Activated CD4-positive, alpha-beta T cell treated with anti-CD3 and anti-CD28 coated beads, Interleukin-2, amount 50 U/mL, for 16 hours (primary cell): Measurements from ENCODE around the gene CDH24.

Experiments
- DNase-seq: peaks from one replicate; pipeline ENCODE4 v3.0.0-alpha.2; 2020

Gene CDH24

DNA sequence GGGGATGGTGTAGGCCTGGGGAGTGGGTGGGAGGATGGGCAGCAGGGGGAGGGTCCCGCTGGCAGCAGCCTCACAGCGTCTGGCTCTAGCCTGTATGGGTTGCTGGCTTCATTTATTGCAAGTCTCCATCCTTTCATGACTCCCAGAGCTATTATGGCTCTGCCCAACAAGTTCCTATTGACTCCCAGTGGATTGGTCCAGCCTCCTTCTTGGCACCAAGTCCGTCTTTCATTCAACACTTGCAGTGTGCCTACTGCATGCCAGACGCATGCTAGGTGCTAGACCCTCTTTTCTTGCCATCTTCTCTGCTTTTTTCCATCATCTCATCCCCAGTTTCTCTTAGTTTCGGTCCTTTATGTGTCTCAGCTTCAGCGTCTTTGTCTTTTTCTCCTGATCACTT, 14.2 kb downstream of the CDH24 start:
- DNase-seq, result no peak

- no peak for DNase-seq
Observed at GRCh38 chr14:23042162-23042965, 15.0 kb downstream of the CDH24 start, which contains the start of gene PSMB11. Gene PSMB11, plus strand, starts transcription at chr14:23042212. Its CDS starts 14 bp downstream, at chr14:23042226.

GRCh38 chr14:23041729-23042128, 15.6 kb downstream of the CDH24 start:
- no peak for DNase-seq

- DNase-seq, result no peak
Observed at GRCh38 chr14:23040100-23040499, 17.2 kb downstream of the CDH24 start.

DNA sequence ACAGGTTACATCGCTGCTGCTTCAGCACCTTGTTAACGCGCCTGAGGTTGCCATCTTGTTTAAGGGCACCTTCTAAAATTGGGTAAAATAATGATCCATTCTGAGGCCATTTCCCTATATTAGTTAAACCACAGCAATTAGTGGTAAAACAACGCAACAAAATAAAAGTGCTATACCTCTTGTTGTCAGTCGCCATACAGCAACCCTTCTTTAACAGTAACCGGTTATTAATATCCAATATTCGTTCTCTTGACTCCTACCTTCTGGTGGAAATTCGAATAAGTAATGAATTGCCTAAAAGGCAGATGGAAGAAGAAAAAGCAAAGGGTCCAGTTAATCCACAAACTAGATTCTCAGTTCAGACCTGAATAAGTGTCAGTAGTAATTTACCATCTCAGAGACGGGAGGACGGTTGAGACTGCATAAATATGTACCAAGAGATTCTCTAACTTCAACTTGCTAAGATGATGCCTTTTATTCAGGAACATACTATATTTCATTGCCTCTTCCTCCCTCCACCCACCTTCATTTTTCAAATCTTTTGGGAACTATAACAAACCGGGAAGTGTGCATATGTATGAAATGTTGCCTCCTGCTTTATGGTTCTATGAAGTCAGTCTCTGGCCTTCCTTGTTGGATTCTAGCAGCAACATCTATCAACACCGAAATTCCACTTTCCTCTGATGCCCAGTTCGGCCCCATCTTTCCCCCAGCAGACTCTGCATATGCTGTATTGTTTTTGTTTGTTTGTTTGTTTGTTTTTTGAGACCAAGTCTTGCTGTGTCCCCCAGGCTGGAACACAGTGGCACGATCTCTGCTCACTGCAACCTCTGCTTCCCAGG, 21.8 kb downstream of the CDH24 start:
- no peak for DNase-seq

GRCh38 chr14:23034498-23035302, 22.6 kb downstream of the CDH24 start, which contains the start of gene PSMB5:
Gene PSMB5, minus strand, starts transcription at chr14:23034900. Its CDS starts 19 bp downstream, at chr14:23034881.
- peak; percentile 96 for DNase-seq

DNA sequence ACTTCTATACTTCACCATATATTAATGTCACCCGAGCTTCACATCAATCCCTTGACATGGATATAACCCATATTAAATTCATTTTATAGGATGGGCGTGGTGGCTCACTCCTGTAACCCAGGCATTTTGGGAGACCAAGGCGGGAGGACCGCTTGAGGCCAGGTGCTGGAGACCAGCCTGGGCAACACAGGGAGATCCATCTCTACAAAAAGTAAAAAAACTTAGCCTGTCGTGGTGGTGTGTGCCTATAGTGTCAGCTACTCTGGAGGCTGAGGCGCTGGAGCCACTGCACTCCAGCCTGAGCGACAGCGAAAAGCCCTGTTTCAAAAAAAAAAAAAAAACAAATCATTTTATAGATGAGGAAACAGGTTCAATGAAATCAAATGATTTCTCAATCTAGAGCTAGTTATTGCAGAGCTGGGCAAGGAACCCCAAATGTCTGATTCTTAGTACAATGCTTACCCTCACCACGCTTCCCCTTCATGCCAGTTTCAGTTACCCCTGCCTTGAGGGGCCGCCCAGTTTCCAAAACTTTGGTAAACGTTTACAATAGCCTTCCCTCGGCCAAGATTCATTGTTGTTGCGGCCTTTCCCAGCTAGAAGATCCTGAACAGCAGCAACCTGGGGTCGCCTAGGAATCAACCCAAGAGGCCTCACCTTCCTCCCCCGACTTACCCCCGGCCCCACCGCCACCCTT, 23.4 kb downstream of the CDH24 start:
- DNase-seq, result no peak

DNA sequence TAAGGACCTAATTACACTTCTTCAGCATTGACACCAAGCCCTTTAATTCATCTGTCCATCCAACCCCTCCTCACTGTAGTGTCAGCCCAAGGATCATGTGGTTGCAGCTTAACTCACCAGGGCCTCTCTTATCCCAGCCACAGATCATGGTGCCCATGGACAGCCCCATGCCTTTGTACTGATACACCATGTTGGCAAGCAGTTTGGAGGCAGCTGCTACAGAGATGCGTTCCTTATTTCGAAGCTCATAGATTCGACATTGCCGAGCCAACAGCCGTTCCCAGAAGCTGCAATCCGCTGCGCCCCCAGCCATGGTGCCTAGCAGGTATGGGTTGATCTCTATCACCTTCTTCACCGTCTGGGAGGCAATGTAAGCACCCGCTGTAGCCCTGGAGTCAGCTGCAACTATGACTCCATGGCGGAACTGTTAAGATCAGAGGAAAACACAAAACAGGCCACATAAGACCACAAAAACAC, 24.0 kb downstream of the CDH24 start:
- DNase-seq, result peak; percentile 9

- no peak for DNase-seq
Observed at GRCh38 chr14:23030936-23031335, 26.4 kb downstream of the CDH24 start.

GRCh38 chr14:23028799-23029198, 28.5 kb downstream of the CDH24 start:
- DNase-seq, result peak; percentile 37

DNA sequence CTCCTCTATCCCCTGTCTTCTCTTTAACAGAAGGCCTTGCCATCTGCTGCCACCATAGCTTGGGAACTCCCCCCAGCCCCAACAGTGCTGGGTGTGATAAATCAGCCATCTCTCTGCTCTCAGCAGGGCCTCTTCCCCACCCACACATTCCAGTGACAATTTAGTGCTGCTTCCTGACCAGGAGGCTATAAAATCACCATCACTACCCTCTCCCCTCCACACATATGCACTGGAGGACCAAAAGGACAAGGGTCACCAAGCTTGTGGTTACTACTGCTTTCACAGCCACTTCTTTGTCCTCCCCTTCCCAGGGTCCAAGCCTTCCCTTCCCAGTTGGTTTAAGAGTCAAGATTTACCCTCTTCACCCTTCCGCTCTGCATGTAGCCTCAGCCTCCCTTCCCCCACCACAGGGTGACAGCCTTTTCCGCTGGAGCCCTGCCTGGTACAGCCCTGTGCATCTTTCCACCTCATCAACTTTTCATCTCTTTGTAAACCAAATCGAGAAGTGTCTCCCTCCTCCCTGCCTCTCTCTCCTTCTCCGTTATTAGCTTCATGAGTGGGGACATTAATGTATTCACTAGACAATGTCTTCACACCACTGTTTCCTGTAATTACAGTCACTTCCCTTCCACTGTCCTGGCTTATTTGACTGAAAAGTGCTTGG, 32.0 kb downstream of the CDH24 start:
- no peak for DNase-seq

- no peak for DNase-seq
Observed at GRCh38 chr14:23024612-23025075, 32.7 kb downstream of the CDH24 start.

DNA sequence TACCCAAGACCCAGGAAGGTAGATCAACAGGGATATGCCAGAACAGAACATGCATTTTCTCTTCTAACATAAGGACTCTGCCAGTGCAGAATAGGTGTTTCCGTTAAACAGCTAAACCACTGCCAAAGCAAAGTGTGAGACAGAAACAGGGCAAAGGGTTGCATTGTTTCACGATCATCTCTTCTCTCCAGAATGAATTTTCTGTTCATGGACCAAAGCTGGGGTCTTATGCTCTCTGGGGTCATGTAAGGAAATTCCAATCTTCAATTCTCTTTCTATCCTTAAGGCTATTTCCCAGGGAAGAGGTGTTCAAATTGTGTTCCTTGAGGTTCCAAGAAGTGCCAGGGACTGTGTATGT, 33.5 kb downstream of the CDH24 start:
- no peak for DNase-seq

- DNase-seq, result no peak
Observed at GRCh38 chr14:23023022-23023794, 34.1 kb downstream of the CDH24 start.

DNA sequence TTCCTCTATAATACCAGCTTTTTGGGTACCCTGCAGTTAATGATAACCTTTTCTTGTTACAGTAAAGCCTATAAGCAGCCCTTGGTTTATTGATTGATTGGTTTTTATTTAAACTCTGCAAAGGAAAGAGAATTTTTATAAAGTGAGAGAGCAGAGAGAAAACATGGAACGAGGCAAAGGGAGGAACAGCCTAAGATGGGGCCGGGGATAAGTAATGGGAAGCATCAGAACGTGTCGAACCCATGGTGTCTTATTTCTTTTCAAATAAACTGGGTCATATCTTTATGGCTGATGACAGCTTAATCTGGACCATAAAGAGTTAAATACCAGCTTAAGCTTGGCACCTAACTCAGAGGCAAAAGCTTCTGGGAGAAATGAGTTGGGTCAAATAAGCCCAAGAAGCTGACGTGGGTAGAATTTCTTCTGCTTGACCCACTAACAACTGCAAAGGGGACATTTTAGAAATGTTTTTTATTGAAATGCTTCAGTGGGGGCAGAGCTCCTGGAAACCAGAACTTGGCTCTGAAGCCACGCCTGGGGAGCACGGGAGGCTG, 35.4 kb downstream of the CDH24 start:
- no peak for DNase-seq

DNA sequence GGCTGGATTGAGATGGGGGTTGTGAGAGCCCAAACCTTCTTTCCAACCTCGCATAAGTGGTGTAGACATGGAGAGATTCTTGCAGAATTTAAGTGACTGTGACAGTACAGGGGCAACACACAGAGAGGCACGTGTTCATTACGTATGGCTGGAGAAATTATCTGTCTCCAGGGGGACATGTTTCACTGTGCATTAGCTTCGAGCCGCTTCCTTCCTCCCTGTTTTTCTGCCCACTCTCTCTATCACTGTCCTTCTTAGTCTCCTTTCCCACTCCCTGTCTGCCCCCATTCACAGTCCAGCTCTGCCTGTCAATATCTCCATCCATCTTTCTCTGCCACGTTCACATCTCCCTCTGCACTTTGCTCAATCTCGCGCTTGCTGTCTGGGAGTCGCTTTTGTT, 35.9 kb downstream of the CDH24 start:
- DNase-seq, result no peak

DNA sequence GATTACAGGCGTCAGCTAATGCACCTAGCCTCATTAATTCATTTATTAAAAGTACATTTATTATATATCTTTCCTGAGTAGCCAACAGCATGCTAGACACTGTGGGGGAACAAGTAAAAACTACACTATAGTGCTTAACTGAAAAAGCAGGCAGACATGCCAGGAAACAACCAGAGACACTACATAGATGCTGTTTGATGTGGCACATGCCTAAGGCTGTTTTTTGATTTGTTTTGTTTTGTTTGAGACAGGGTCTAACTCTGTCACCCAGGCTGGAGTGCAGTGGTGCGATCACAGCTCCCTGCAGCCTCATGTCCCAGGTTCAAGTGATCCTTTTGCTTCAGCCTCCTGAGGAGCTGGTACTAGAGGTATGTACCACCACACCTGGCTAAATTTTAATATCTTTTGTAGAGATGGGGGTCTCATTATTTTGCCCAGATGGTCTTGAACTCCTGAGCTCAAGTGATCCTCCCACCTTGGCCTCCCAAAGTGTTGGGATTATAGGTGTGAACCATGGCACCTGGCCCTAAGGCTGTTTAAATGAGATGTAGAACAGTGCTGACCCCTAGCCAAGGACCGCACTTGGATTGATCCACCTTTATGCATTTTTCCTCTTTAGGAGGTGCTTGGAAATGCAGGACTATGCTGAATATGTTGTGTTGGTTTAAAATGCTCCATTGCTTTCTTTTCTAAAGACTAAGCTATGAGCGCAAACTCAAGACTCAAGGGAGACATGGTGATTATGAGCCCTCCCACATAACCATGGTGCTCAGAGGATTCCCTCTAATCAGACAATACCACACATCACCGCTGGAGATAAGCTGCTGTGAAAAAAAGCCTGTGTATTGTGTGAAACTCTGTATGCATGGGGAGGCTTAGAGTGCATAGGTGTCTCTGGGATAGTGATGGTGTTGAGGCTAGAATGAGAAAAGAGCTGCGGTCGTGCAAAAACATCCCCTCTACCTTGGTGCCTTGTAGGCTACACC, 36.9 kb downstream of the CDH24 start:
- DNase-seq, result no peak

DNA sequence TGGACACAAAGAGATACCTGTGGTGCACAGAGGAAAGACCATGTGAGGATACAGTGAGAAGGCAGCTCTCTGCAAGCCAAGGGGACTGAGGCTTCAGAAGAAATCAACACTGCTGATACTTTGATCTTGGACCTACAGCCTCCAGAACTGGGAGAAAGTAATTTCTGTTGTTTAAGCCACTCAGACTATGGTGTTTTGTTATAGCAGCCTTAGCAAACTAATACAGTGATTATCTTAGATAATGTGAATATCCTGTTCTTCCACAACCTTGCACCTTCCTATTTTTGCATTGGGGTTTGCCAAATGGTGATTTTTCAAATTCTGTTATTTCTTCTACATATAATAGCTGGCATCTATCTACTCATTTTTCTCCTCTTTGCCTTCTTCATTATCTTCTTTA, 39.2 kb downstream of the CDH24 start:
- no peak for DNase-seq

GRCh38 chr14:23017091-23017490, 40.2 kb downstream of the CDH24 start:
- no peak for DNase-seq
